ENCODE measurements around the gene FHIT.

The FHIT gene

DNA sequence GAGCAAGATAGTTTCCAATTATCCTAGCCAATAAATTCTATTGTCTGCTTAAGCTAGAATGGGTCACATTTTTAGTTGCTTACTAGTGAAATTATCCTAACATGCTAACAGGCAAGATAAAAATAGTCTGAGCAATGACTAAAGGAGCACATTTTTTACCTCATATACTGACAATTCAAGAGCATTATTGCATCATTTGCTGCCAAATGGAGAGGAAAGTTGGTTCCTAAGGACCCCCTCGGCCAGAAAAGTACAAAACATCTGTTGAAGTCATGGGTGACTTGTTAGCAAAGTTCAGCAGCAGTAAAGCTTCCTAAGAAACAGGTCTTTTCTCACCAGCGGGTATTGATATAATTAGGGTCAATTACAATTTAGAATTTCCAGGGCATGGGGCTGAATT is 1001.0 kb downstream of the FHIT start:
- TF ChIP-seq, protein P1, sequence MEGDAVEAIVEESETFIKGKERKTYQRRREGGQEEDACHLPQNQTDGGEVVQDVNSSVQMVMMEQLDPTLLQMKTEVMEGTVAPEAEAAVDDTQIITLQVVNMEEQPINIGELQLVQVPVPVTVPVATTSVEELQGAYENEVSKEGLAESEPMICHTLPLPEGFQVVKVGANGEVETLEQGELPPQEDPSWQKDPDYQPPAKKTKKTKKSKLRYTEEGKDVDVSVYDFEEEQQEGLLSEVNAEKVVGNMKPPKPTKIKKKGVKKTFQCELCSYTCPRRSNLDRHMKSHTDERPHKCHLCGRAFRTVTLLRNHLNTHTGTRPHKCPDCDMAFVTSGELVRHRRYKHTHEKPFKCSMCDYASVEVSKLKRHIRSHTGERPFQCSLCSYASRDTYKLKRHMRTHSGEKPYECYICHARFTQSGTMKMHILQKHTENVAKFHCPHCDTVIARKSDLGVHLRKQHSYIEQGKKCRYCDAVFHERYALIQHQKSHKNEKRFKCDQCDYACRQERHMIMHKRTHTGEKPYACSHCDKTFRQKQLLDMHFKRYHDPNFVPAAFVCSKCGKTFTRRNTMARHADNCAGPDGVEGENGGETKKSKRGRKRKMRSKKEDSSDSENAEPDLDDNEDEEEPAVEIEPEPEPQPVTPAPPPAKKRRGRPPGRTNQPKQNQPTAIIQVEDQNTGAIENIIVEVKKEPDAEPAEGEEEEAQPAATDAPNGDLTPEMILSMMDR (IDR thresholded peaks at IDR 0.05; ENCODE audit: low read depth, low read length): no peak
- no peak overlapping the region for H3K4me3 ChIP-seq (replicated peaks in 1 of 2; ENCODE audit: low read depth in 2 of 2, low read length in 2 of 2)

DNA sequence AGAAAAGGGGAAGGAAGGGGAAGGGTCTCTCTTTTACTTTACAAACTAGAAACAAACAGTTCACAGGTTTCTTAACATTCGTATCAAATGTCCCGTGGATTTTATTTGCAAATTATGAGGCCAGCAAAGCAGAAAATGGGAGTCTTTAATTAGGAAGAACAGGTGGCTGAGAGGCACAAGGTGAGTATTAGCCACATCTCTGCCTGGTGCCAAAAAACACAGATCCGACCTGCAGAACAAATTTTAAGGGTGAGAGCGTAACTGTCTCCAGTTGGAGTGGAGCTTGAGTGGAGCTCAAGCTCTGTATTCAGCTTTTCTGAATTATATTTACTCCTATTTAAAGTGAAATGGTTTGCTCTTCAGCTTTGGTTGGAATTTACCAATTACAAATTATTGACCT is 1004.9 kb downstream of the FHIT start:
- TF ChIP-seq, protein P1 (IDR thresholded peaks at IDR 0.05; ENCODE audit: low read depth, low read length): no peak
- H3K4me3 ChIP-seq (replicated peaks in 1 of 2; ENCODE audit: low read depth in 2 of 2, low read length in 2 of 2): no peak overlapping the region
- DNase-seq (ENCODE audit: low read depth in 2 of 2): no peak

More for the DNA sequence above, 1001.0 kb downstream of the FHIT start:
- peak in 1 of 2 donors; percentile 43 for DNase-seq (ENCODE audit: low read depth in 2 of 2)

DNA sequence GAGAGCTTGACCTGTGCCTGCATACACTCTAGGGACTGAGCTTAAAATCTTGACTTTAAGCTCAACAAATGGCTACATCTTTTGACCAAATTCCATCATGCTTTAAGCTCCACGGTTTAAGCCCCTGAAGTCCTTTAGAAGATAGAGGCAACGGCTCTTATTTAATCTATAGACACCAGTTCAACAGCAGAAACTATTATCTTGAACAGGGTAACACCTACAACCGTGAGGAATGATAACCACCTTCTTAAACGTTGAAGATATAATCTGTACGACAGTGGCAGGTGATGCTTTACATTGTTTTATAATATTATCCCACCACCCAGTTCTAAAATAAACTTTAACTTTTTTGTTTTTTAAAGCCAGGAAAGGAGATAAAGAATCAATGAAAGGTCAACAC is 1007.8 kb downstream of the FHIT start:
- H3K4me3 ChIP-seq (replicated peaks in 1 of 2; ENCODE audit: low read depth in 2 of 2, low read length in 2 of 2): no peak overlapping the region
- TF ChIP-seq, protein P1 (IDR thresholded peaks at IDR 0.05; ENCODE audit: low read depth, low read length): no peak
- DNase-seq (ENCODE audit: low read depth in 2 of 2): no peak

DNA sequence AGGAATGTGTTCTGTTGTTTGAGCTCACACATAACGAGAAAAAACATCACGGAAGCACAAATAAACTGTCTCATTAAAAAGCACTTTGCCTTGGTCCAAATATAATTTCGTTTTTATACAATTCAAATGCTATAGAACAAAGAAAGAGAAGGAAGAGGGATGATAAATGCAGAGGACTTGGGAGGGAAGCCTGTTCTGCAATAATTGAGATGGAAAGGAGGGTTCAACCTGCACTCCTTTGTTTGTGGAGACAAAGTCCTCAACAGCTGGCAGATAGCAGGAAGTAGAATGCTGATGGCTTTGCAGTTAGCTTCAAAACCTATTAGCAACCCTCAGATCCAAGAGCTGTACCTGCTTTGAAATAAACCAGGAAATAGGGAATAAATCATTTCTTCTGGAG is 1010.8 kb downstream of the FHIT start:
- H3K4me3 ChIP-seq (replicated peaks in 1 of 2; ENCODE audit: low read depth in 2 of 2, low read length in 2 of 2): no peak overlapping the region
- TF ChIP-seq, protein P1 (IDR thresholded peaks at IDR 0.05; ENCODE audit: low read depth, low read length): no peak
- DNase-seq (ENCODE audit: low read depth in 2 of 2): no peak

DNA sequence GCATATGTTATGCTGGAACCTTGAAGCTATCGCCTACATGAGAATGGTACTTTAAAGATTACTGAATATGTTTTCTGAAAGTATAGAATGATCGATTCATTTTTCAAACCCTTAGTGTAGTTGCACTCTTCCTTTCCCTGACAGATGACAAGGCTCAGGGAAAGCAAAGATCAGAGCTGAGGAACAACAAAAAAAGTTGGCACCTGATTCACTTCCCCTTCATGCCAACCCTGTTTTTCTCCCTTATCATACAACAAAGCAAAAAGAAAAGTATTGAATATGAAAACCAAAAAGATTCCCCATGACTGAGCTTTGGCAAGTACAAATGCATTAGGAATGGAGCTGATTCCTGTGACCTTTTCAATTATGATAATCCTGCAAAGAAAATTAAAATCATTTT is 1012.7 kb downstream of the FHIT start:
- no peak for DNase-seq (ENCODE audit: low read depth in 2 of 2)
- H3K4me3 ChIP-seq (replicated peaks in 1 of 2; ENCODE audit: low read depth in 2 of 2, low read length in 2 of 2): no peak overlapping the region
- TF ChIP-seq, protein P1 (IDR thresholded peaks at IDR 0.05; ENCODE audit: low read depth, low read length): no peak

DNA sequence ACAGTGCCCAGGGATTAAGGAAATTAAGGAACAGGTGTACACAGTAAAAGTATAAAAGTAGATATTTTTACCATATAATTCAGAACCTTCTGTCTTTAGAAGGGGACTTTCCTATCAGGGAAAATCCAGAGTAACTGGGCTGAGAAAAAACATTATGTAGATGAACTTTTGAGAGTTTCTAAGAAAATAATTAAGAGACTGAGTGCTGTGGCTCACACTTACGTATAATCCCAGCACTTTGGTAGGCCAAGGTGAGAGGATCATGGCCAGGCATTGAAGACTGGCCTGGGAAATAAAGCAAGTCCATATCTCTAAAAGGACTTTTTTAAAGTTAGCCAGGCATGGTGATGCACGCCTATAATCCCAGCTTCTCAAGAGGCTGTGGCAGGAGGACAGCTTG is 1021.8 kb downstream of the FHIT start:
- H3K4me3 ChIP-seq (replicated peaks in 1 of 2; ENCODE audit: low read depth in 2 of 2, low read length in 2 of 2): no peak overlapping the region
- TF ChIP-seq, protein P1 (IDR thresholded peaks at IDR 0.05; ENCODE audit: low read depth, low read length): no peak
- DNase-seq (ENCODE audit: low read depth in 2 of 2): no peak

DNA sequence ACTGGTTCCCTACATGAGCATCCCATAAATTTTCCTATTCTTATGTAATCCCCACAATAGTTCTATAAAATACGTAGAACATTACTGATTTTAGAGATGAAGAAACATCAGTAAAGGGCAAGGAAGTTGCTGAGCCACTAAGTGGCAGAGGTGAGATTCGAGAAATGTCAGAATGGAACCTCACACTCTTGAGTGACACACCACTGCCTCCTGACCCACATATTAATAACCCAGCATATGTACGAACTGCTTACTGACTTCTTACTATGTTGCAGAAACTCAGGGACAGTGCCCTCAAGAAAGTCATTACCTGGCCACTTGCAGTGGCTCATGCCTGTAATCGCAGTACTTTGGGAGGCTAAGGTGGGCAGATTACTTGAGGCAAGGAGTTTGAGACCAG is 1022.4 kb downstream of the FHIT start:
- TF ChIP-seq, protein P1 (IDR thresholded peaks at IDR 0.05; ENCODE audit: low read depth, low read length): no peak
- DNase-seq (ENCODE audit: low read depth in 2 of 2): no peak
- H3K4me3 ChIP-seq (replicated peaks in 1 of 2; ENCODE audit: low read depth in 2 of 2, low read length in 2 of 2): no peak overlapping the region

Data from cardiac fibroblast (primary cell).